Ovary (tissue), 3 donors: ENCODE results near the gene SLC29A3.

Experiments
- EP300 ChIP-seq: sonication (generic); formaldehyde crosslinking; IDR thresholded peaks from one replicate; pipeline ENCODE4 v1.6.1; 2017; ENCODE audit warnings: antibody characterized with exemption
- POLR2A ChIP-seq: fragments of 450-650 bp; IDR thresholded peaks from one replicate; pipeline ENCODE4 v1.6.1; 2017; ENCODE audit warnings: antibody characterized with exemption, mild to moderate bottlenecking, moderate library complexity
- TF ChIP-seq, protein P1 (sequence below), 3 donors: fragments of 450-650 bp in 2 of 3; fragments of 200-600 bp in 1 of 3; IDR thresholded peaks; one replicate each; pipeline versions ENCODE4 v1.5.1 to v1.8.0; 2016 to 2022; ENCODE audit warnings: antibody characterized with exemption in 3 of 3, mild to moderate bottlenecking in 1 of 3
- donor health status: DM: no; HTN: no; CAD: no.

DNA sequence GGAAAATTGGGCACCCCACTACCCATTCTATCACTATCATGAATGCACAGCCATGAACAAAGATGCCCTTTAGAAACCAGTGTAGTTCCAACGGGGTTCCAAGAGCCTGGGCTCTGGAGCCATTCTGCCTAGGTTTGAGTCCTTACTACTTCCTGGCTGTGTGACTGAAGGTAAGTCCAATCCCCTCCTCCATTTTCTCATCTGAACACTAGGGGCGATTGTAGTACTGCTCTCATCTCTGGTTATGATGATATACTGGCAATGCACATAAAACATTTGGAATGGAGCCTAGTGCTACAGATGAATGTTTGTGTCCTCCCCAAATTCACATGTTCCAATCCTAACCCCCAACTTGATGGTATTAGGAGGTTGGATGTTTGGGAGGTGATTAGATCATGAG lies 49.6 kb downstream of the SLC29A3 start:
- TF ChIP-seq, protein P1, sequence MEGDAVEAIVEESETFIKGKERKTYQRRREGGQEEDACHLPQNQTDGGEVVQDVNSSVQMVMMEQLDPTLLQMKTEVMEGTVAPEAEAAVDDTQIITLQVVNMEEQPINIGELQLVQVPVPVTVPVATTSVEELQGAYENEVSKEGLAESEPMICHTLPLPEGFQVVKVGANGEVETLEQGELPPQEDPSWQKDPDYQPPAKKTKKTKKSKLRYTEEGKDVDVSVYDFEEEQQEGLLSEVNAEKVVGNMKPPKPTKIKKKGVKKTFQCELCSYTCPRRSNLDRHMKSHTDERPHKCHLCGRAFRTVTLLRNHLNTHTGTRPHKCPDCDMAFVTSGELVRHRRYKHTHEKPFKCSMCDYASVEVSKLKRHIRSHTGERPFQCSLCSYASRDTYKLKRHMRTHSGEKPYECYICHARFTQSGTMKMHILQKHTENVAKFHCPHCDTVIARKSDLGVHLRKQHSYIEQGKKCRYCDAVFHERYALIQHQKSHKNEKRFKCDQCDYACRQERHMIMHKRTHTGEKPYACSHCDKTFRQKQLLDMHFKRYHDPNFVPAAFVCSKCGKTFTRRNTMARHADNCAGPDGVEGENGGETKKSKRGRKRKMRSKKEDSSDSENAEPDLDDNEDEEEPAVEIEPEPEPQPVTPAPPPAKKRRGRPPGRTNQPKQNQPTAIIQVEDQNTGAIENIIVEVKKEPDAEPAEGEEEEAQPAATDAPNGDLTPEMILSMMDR (IDR thresholded peaks at IDR 0.05): no peak
- TF ChIP-seq POLR2A: no peak
- no peak for TF ChIP-seq EP300
